Rectal smooth muscle tissue (tissue), 1 donor: ENCODE results near the gene NOTCH2.

ENCODE experiments used
- H3K27ac ChIP-seq: one replicate; pipeline ENCODE4 v1.7.0; 2013; ENCODE audit warnings: low read depth, low read length, inconsistent platforms
- H3K27me3 ChIP-seq: one replicate; pipeline ENCODE4 v1.7.0; 2013; ENCODE audit warnings: low read length; ENCODE audit not compliant: control insufficient read depth, insufficient read depth
- H3K36me3 ChIP-seq: one replicate; pipeline ENCODE4 v1.7.0; 2013; ENCODE audit warnings: low read length; ENCODE audit not compliant: control insufficient read depth, insufficient read depth
- H3K4me1 ChIP-seq: one replicate; pipeline ENCODE4 v1.7.0; 2013; ENCODE audit warnings: low read length; ENCODE audit not compliant: control insufficient read depth, insufficient read depth
- H3K4me3 ChIP-seq: one replicate; pipeline ENCODE4 v1.7.0; 2013; ENCODE audit warnings: low read length
- H3K9ac ChIP-seq: one replicate; pipeline ENCODE4 v1.7.0; 2013; ENCODE audit warnings: low read length

The NOTCH2 gene

GRCh38 chr1:119943216-119943615 is 126.2 kb downstream of the NOTCH2 start:
- H3K36me3 ChIP-seq: peaks cover 16% of the 10 kb centered on the region

GRCh38 chr1:119941392-119941791 is 128.1 kb downstream of the NOTCH2 start:
- Histone ChIP-seq H3K27me3 (no peaks in the 10 kb centered on the region), H3K4me1 (peaks cover 3% of the 10 kb centered on the region), H3K9ac (no peak overlapping the region), H3K27ac (no peak overlapping the region), H3K4me3 (no peak overlapping the region), H3K36me3 (peaks cover 20% of the 10 kb centered on the region)

More at GRCh38 chr1:119943216-119943615, 126.2 kb downstream of the NOTCH2 start:
- no peaks in the 10 kb centered on the region for H3K4me1 ChIP-seq
- H3K27me3 ChIP-seq: no peaks in the 10 kb centered on the region
- no peak overlapping the region for H3K4me3 ChIP-seq
- no peak overlapping the region for H3K27ac ChIP-seq
- no peak overlapping the region for H3K9ac ChIP-seq

- peaks cover 3% of the 10 kb centered on the region for H3K4me1 ChIP-seq
These were observed 128.8 kb downstream of the NOTCH2 start for GRCh38 chr1:119940697-119941096.

GRCh38 chr1:119937198-119937597 is 132.3 kb downstream of the NOTCH2 start:
- Histone ChIP-seq H3K9ac (no peak overlapping the region), H3K4me1 (peaks cover 3% of the 10 kb centered on the region), H3K36me3 (peaks cover 44% of the 10 kb centered on the region), H3K27ac (no peak overlapping the region), H3K27me3 (no peaks in the 10 kb centered on the region), H3K4me3 (no peak overlapping the region)

More at GRCh38 chr1:119940697-119941096, 128.8 kb downstream of the NOTCH2 start:
- Histone ChIP-seq H3K27me3 (no peaks in the 10 kb centered on the region), H3K36me3 (peaks cover 27% of the 10 kb centered on the region), H3K4me3 (no peak overlapping the region), H3K9ac (no peak overlapping the region), H3K27ac (no peak overlapping the region)

- H3K9ac ChIP-seq: no peak overlapping the region
- peaks cover 39% of the 10 kb centered on the region for H3K36me3 ChIP-seq
- H3K4me3 ChIP-seq: no peak overlapping the region
- H3K27me3 ChIP-seq: no peaks in the 10 kb centered on the region
- H3K27ac ChIP-seq: no peak overlapping the region
- H3K4me1 ChIP-seq: peaks cover 3% of the 10 kb centered on the region
These were observed 133.5 kb downstream of the NOTCH2 start for GRCh38 chr1:119935915-119936314.

- Histone ChIP-seq H3K36me3 (peaks cover 39% of the 10 kb centered on the region), H3K27ac (no peak overlapping the region)
These were observed 134.1 kb downstream of the NOTCH2 start for GRCh38 chr1:119935373-119935772.

GRCh38 chr1:119933397-119933796 is 136.1 kb downstream of the NOTCH2 start:
- H3K27me3 ChIP-seq: no peaks in the 10 kb centered on the region
- no peak overlapping the region for H3K4me3 ChIP-seq
- no peak overlapping the region for H3K27ac ChIP-seq
- H3K4me1 ChIP-seq: peaks cover 3% of the 10 kb centered on the region
- H3K36me3 ChIP-seq: peaks cover 31% of the 10 kb centered on the region
- H3K9ac ChIP-seq: no peak overlapping the region

More at GRCh38 chr1:119935373-119935772, 134.1 kb downstream of the NOTCH2 start:
- no peak overlapping the region for H3K9ac ChIP-seq
- H3K4me1 ChIP-seq: peaks cover 3% of the 10 kb centered on the region
- H3K4me3 ChIP-seq: no peak overlapping the region
- no peaks in the 10 kb centered on the region for H3K27me3 ChIP-seq

GRCh38 chr1:119929643-119930315 is 139.7 kb downstream of the NOTCH2 start:
- H3K27me3 ChIP-seq: no peaks in the 10 kb centered on the region
- H3K27ac ChIP-seq: no peak overlapping the region
- no peak overlapping the region for H3K9ac ChIP-seq
- H3K36me3 ChIP-seq: peaks cover 30% of the 10 kb centered on the region
- H3K4me3 ChIP-seq: no peak overlapping the region
- no peaks in the 10 kb centered on the region for H3K4me1 ChIP-seq

- no peak overlapping the region for H3K27ac ChIP-seq
- no peaks in the 10 kb centered on the region for H3K27me3 ChIP-seq
- H3K4me1 ChIP-seq: no peaks in the 10 kb centered on the region
- no peak overlapping the region for H3K4me3 ChIP-seq
- H3K9ac ChIP-seq: no peak overlapping the region
- peaks cover 45% of the 10 kb centered on the region for H3K36me3 ChIP-seq
These were observed 142.9 kb downstream of the NOTCH2 start for GRCh38 chr1:119926553-119926952.

- Histone ChIP-seq H3K4me3 (no peak overlapping the region), H3K4me1 (no peaks in the 10 kb centered on the region), H3K36me3 (peaks cover 56% of the 10 kb centered on the region), H3K27ac (no peak overlapping the region), H3K9ac (no peak overlapping the region), H3K27me3 (no peaks in the 10 kb centered on the region)
These were observed 144.2 kb downstream of the NOTCH2 start for GRCh38 chr1:119924948-119925898.

- no peaks in the 10 kb centered on the region for H3K27me3 ChIP-seq
- H3K36me3 ChIP-seq: peaks cover 67% of the 10 kb centered on the region
- H3K27ac ChIP-seq: no peak overlapping the region
- no peak overlapping the region for H3K4me3 ChIP-seq
- H3K4me1 ChIP-seq: no peaks in the 10 kb centered on the region
- H3K9ac ChIP-seq: no peak overlapping the region
These were observed 149.1 kb downstream of the NOTCH2 start for GRCh38 chr1:119920104-119920968.

GRCh38 chr1:119919241-119919640 is 150.2 kb downstream of the NOTCH2 start:
- H3K4me3 ChIP-seq: no peak overlapping the region
- no peaks in the 10 kb centered on the region for H3K27me3 ChIP-seq
- no peaks in the 10 kb centered on the region for H3K4me1 ChIP-seq
- peaks cover 67% of the 10 kb centered on the region for H3K36me3 ChIP-seq
- H3K27ac ChIP-seq: no peak overlapping the region
- H3K9ac ChIP-seq: no peak overlapping the region
